AG10803 (cell line): ENCODE measurements around the gene GLUD1.
"Not testable (repeated sequence)": the region's sequence is repeated elsewhere in the genome, so short reads cannot be mapped to it uniquely, and the experiment has no call there.

ENCODE experiments used
- DNase-seq: peaks from one replicate; pipeline ENCODE4 v3.0.0; 2010; ENCODE audit warnings: low read depth
- H3K4me3 ChIP-seq: 2 replicates; pipeline ENCODE4 v1.5.1; 2011; ENCODE audit warnings: mild to moderate bottlenecking, low read length, control low read depth
- CTCF ChIP-seq: conservative IDR thresholded peaks from 2 replicates; pipeline ENCODE4 v1.5.1; 2011; ENCODE audit warnings: mild to moderate bottlenecking, low read length, control low read depth, inconsistent platforms

Gene GLUD1

GRCh38 chr10:87089746-87090145, 4.9 kb downstream of the GLUD1 start:
- TF ChIP-seq CTCF, result no peak
- no peak overlapping the region for H3K4me3 ChIP-seq
- no peak for DNase-seq

- no peak for TF ChIP-seq CTCF
- DNase-seq, result no peak
These were observed 9.1 kb downstream of the GLUD1 start for GRCh38 chr10:87085537-87085936.

GRCh38 chr10:87084291-87084782, 10.3 kb downstream of the GLUD1 start:
- H3K4me3 ChIP-seq, result not testable (repeated sequence)
- peak; percentile 85 for DNase-seq

More at GRCh38 chr10:87085537-87085936, 9.1 kb downstream of the GLUD1 start:
- no peak overlapping the region for H3K4me3 ChIP-seq

- not testable (repeated sequence) for H3K4me3 ChIP-seq
- peak; percentile 72 for DNase-seq
These were observed 10.9 kb downstream of the GLUD1 start for GRCh38 chr10:87083576-87084290.

GRCh38 chr10:87082219-87082618, 12.4 kb downstream of the GLUD1 start:
- not testable (repeated sequence) for H3K4me3 ChIP-seq
- peak; percentile 79 for DNase-seq

GRCh38 chr10:87081574-87081973, 13.1 kb downstream of the GLUD1 start:
- DNase-seq, H3K4me3 ChIP-seq: not testable (repeated sequence)

- DNase-seq, H3K4me3 ChIP-seq: not testable (repeated sequence)
These were observed 14.0 kb downstream of the GLUD1 start for GRCh38 chr10:87080621-87081020.

GRCh38 chr10:87079106-87079836, 15.4 kb downstream of the GLUD1 start:
- no peak overlapping the region for H3K4me3 ChIP-seq
- no peak for DNase-seq
- TF ChIP-seq CTCF, result no peak

GRCh38 chr10:87076421-87076820, 18.2 kb downstream of the GLUD1 start:
- not testable (repeated sequence) for H3K4me3 ChIP-seq, DNase-seq

GRCh38 chr10:87072449-87072848, 22.2 kb downstream of the GLUD1 start:
- DNase-seq, result no peak
- TF ChIP-seq CTCF, result no peak
- H3K4me3 ChIP-seq, result no peak overlapping the region
